ENCODE measurements around the gene PRODH2.
A peak's percentile ranks its signal among the peaks of the same experiment; 100 is the strongest.

- TF ChIP-seq NFIC (IDR thresholded peaks at IDR 0.05; ENCODE audit: borderline replicate concordance) (no peak), EZH2phosphoT487 (IDR thresholded peaks at IDR 0.05; ENCODE audit: borderline replicate concordance, low read depth) (no peak), FOSL2 (IDR thresholded peaks at IDR 0.05; ENCODE audit: borderline replicate concordance, low read depth) (no peak), CHD2 (IDR thresholded peaks at IDR 0.05; ENCODE audit: low read length, partially characterized antibody) (peak; percentile 96), PBX3 (IDR thresholded peaks at IDR 0.05) (peak; percentile 99), FOXM1 (IDR thresholded peaks at IDR 0.05; ENCODE audit: low read depth) (peak; percentile 68; the same call in 1 of the 2 replicates), POLR2AphosphoS5 (IDR thresholded peaks at IDR 0.05; ENCODE audit: low read depth, low read length) (peak; percentile 2)
- TF ChIP-seq, protein P1, sequence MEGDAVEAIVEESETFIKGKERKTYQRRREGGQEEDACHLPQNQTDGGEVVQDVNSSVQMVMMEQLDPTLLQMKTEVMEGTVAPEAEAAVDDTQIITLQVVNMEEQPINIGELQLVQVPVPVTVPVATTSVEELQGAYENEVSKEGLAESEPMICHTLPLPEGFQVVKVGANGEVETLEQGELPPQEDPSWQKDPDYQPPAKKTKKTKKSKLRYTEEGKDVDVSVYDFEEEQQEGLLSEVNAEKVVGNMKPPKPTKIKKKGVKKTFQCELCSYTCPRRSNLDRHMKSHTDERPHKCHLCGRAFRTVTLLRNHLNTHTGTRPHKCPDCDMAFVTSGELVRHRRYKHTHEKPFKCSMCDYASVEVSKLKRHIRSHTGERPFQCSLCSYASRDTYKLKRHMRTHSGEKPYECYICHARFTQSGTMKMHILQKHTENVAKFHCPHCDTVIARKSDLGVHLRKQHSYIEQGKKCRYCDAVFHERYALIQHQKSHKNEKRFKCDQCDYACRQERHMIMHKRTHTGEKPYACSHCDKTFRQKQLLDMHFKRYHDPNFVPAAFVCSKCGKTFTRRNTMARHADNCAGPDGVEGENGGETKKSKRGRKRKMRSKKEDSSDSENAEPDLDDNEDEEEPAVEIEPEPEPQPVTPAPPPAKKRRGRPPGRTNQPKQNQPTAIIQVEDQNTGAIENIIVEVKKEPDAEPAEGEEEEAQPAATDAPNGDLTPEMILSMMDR (IDR thresholded peaks at IDR 0.05) = no peak
- TF ChIP-seq, protein P2, sequence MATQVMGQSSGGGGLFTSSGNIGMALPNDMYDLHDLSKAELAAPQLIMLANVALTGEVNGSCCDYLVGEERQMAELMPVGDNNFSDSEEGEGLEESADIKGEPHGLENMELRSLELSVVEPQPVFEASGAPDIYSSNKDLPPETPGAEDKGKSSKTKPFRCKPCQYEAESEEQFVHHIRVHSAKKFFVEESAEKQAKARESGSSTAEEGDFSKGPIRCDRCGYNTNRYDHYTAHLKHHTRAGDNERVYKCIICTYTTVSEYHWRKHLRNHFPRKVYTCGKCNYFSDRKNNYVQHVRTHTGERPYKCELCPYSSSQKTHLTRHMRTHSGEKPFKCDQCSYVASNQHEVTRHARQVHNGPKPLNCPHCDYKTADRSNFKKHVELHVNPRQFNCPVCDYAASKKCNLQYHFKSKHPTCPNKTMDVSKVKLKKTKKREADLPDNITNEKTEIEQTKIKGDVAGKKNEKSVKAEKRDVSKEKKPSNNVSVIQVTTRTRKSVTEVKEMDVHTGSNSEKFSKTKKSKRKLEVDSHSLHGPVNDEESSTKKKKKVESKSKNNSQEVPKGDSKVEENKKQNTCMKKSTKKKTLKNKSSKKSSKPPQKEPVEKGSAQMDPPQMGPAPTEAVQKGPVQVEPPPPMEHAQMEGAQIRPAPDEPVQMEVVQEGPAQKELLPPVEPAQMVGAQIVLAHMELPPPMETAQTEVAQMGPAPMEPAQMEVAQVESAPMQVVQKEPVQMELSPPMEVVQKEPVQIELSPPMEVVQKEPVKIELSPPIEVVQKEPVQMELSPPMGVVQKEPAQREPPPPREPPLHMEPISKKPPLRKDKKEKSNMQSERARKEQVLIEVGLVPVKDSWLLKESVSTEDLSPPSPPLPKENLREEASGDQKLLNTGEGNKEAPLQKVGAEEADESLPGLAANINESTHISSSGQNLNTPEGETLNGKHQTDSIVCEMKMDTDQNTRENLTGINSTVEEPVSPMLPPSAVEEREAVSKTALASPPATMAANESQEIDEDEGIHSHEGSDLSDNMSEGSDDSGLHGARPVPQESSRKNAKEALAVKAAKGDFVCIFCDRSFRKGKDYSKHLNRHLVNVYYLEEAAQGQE (IDR thresholded peaks at IDR 0.05; ENCODE audit: low read depth, low read length) = no peak
- TF ChIP-seq, protein P3, sequence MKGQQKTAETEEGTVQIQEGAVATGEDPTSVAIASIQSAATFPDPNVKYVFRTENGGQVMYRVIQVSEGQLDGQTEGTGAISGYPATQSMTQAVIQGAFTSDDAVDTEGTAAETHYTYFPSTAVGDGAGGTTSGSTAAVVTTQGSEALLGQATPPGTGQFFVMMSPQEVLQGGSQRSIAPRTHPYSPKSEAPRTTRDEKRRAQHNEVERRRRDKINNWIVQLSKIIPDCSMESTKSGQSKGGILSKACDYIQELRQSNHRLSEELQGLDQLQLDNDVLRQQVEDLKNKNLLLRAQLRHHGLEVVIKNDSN (IDR thresholded peaks at IDR 0.05; ENCODE audit: borderline replicate concordance, low read depth) = no peak
Observed at GRCh38 chr19:35757749-35758608, 54.7 kb downstream of the PRODH2 start, which contains the start of gene PROSER3.

Data from SK-N-SH (cell line).